Loucy (cell line): ENCODE measurements around the gene ATXN7L3.

Experiments used
- EZH2phosphoT487 ChIP-seq: fragments of 200-600 bp; IDR thresholded peaks from 2 replicates; pipeline ENCODE4 v1.6.1; 2018; ENCODE audit warnings: antibody characterized with exemption, mild to moderate bottlenecking, moderate library complexity, borderline replicate concordance
- TF ChIP-seq, protein P1 (sequence below): fragments of 200-600 bp; sonication (generic); conservative IDR thresholded peaks from 2 replicates; pipeline ENCODE4 v1.5.1; 2014; ENCODE audit warnings: mild to moderate bottlenecking, antibody characterized with exemption, low read length

- TF ChIP-seq, protein P1, sequence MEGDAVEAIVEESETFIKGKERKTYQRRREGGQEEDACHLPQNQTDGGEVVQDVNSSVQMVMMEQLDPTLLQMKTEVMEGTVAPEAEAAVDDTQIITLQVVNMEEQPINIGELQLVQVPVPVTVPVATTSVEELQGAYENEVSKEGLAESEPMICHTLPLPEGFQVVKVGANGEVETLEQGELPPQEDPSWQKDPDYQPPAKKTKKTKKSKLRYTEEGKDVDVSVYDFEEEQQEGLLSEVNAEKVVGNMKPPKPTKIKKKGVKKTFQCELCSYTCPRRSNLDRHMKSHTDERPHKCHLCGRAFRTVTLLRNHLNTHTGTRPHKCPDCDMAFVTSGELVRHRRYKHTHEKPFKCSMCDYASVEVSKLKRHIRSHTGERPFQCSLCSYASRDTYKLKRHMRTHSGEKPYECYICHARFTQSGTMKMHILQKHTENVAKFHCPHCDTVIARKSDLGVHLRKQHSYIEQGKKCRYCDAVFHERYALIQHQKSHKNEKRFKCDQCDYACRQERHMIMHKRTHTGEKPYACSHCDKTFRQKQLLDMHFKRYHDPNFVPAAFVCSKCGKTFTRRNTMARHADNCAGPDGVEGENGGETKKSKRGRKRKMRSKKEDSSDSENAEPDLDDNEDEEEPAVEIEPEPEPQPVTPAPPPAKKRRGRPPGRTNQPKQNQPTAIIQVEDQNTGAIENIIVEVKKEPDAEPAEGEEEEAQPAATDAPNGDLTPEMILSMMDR, result no peak
- no peak for TF ChIP-seq EZH2phosphoT487
These were observed 8.1 kb upstream of the ATXN7L3 start for GRCh38 chr17:44207743-44208142.
